K562 (cell line): Measurements from ENCODE around the gene MDC1. TPM values are rescaled to one million over a fixed set of nuclear protein-coding genes. Genes with fewer than 3 reads are reported as not detected.

Experiments
- ATAC-seq: fragments of 200-7000 bp; cut with Tn5 transposase; 3 replicates; pipeline ENCODE4 v1.9.1; 2020; ENCODE audit warnings: moderate library complexity
- BruUV-seq: library from RNA; stranded (reverse); fragments of 400-500 nt; replicated peaks from 2 replicates; lab custom pipeline; 2021; lab: Mats Ljungman, UMichigan
- CTCF ChIA-PET: fragments of 300-600 bp; formaldehyde crosslinking; extraction: SDS; loops from one replicate; lab custom pipeline; 2021; ENCODE audit warnings: low intra/inter-chr PET ratio; lab: Yijun Ruan, JAX
- POLR2A ChIA-PET: fragments of 300-600, 350-650 bp; sonication (Branson Sonifier 250); formaldehyde crosslinking; extraction: SDS; loops from one replicate; lab custom pipeline; 2021; ENCODE audit warnings: antibody characterized with exemption, inconsistent platforms; lab: Yijun Ruan, JAX
- DNase-seq, 4 experiments: peaks; one replicate each; pipeline versions ENCODE4 v3.0.0 to v3.0.0-alpha.2; 2011 to 2018; ENCODE audit warnings: low spot score in 3 of 4, mixed read lengths in 3 of 4; ENCODE audit errors: extremely low read depth in 1 of 4
- FAIRE-seq: peaks from 2 replicates; lab custom pipeline; 2011; peaks lifted over from hg19 to GRCh38; lab: Jason Lieb, UNC
- H2AFZ ChIP-seq: 2 replicates; pipeline ENCODE4 v1.6.0; 2011; ENCODE audit warnings: low read depth, low read length, control low read depth, inconsistent platforms
- H3K27ac ChIP-seq: fragments of 200-600 bp; 3 replicates; pipeline ENCODE4 v1.8.0; 2011; ENCODE audit warnings: low read depth, mild to moderate bottlenecking, control low read depth, inconsistent platforms, low read length, moderate library complexity, mixed read lengths; ENCODE audit errors: extremely low read depth
- H3K27me3 ChIP-seq, 2 experiments: fragments of 300-600 bp in 1 of 2; 2 replicates in 1 of 2; 3 replicates in 1 of 2; pipeline versions ENCODE4 v1.6.0 to v1.8.0; 2011; ENCODE audit warnings: inconsistent platforms in 2 of 2, low read length in 2 of 2, mild to moderate bottlenecking in 1 of 2, mixed read lengths in 1 of 2, moderate library complexity in 1 of 2; ENCODE audit not compliant: control insufficient read depth in 2 of 2, insufficient read depth in 2 of 2
- H3K36me3 ChIP-seq: fragments of 300-600 bp; 3 replicates; pipeline ENCODE4 v1.8.0; 2011; ENCODE audit warnings: mild to moderate bottlenecking, low read length, inconsistent platforms; ENCODE audit not compliant: control insufficient read depth, insufficient read depth
- H3K4me1 ChIP-seq, 2 experiments: fragments of 200-600 bp in 1 of 2; replicated peaks in 1 of 2; 2 replicates in 1 of 2; 3 replicates in 1 of 2; pipeline versions ENCODE4 v1.5.1 to v1.8.0; 2011; ENCODE audit warnings: inconsistent platforms in 2 of 2, low read length in 2 of 2, mild to moderate bottlenecking in 1 of 2, mixed read lengths in 1 of 2, moderate library complexity in 1 of 2; ENCODE audit not compliant: control insufficient read depth in 2 of 2, insufficient read depth in 2 of 2
- H3K4me2 ChIP-seq: 2 replicates; pipeline ENCODE4 v1.6.1; 2011; ENCODE audit warnings: low read length, control low read depth, inconsistent platforms, mixed read lengths; ENCODE audit not compliant: insufficient read depth
- H3K4me3 ChIP-seq: fragments of 200-600 bp; sonication (generic), shearing (Covaris generic); 2 replicates; pipeline ENCODE4 v1.5.1; 2016; ENCODE audit warnings: control low read depth, inconsistent platforms
- H3K79me2 ChIP-seq: fragments of 200-600 bp; 3 replicates; pipeline ENCODE4 v1.8.0; 2011; ENCODE audit warnings: low read length, inconsistent platforms; ENCODE audit not compliant: control insufficient read depth, insufficient read depth
- H3K9ac ChIP-seq, 2 experiments: 2 replicates each; pipeline versions ENCODE4 v1.6.0 to v1.6.1; 2011; ENCODE audit warnings: low read depth in 2 of 2, low read length in 2 of 2, control low read depth in 1 of 2, inconsistent platforms in 1 of 2, mild to moderate bottlenecking in 1 of 2, mixed read lengths in 1 of 2; ENCODE audit not compliant: insufficient read depth in 1 of 2
- H3K9me1 ChIP-seq: one replicate; pipeline ENCODE4 v1.6.0; 2011; ENCODE audit warnings: inconsistent platforms, mild to moderate bottlenecking, low read length, moderate library complexity; ENCODE audit not compliant: control insufficient read depth, insufficient read depth
- H3K9me3 ChIP-seq: replicated peaks from 2 replicates; pipeline ENCODE4 v1.5.1; 2011; ENCODE audit warnings: low read depth, low read length, inconsistent platforms; ENCODE audit not compliant: control insufficient read depth, insufficient read depth
- H4K20me1 ChIP-seq: replicated peaks from 2 replicates; pipeline ENCODE4 v1.6.1; 2011; ENCODE audit warnings: low read length, inconsistent platforms, mixed read lengths; ENCODE audit not compliant: control insufficient read depth, insufficient read depth
- ATF3 ChIP-seq, 2 experiments: fragments of 450-650 bp in 1 of 2; sonication (generic) in 1 of 2; formaldehyde crosslinking in 1 of 2; IDR thresholded peaks in 1 of 2; conservative IDR thresholded peaks in 1 of 2; 2 replicates each; pipeline versions ENCODE4 v1.6.1 to v1.8.1; 2016 to 2023; ENCODE audit warnings: mild to moderate bottlenecking in 2 of 2, moderate library complexity in 2 of 2, inconsistent platforms in 1 of 2, missing genetic modification reagents in 1 of 2
- HDAC2 ChIP-seq: fragments of 450-650 bp; IDR thresholded peaks from 2 replicates; pipeline ENCODE4 v1.6.1; 2016; ENCODE audit warnings: mild to moderate bottlenecking
- MLLT1 ChIP-seq, 2 experiments: fragments of 450-650 bp; IDR thresholded peaks; 2 replicates each; pipeline ENCODE4 v1.6.1; 2016
- MTA3 ChIP-seq: fragments of 450-650 bp; formaldehyde crosslinking; IDR thresholded peaks from 2 replicates; pipeline ENCODE4 v1.6.1; 2017; ENCODE audit warnings: mild to moderate bottlenecking, borderline replicate concordance
- NR1H2 ChIP-seq: sonication (generic); formaldehyde crosslinking; IDR thresholded peaks from 2 replicates; pipeline ENCODE4 v1.4.0; 2020; ENCODE audit warnings: mild to moderate bottlenecking, missing genetic modification reagents
- THRB ChIP-seq: fragments of 450-650 bp; formaldehyde crosslinking; conservative IDR thresholded peaks from 2 replicates; pipeline ENCODE4 v1.4.0; 2022; ENCODE audit warnings: mild to moderate bottlenecking, missing genetic modification characterization
- ZBTB40 ChIP-seq, 2 experiments: fragments of 450-650 bp in 1 of 2; sonication (generic) in 1 of 2; formaldehyde crosslinking in 1 of 2; IDR thresholded peaks; 2 replicates each; pipeline versions ENCODE4 v1.7.1 to v1.9.0; 2016 to 2022; ENCODE audit warnings: inconsistent platforms in 1 of 2, mild to moderate bottlenecking in 1 of 2, missing genetic modification reagents in 1 of 2
- WGBS: fragments of 100-300 bp; shearing (Covaris generic); methylation state at CpG from one replicate; pipeline ENCODE4 v1.1.6; 2016; ENCODE audit warnings: low coverage, mixed read lengths; ENCODE audit not compliant: insufficient coverage; ENCODE audit errors: missing lambda C conversion rate; 5-methylcytosine and 5-hydroxymethylcytosine counted together
- in situ Hi-C: fragments of 300-500 bp; cut with MboI; formaldehyde crosslinking; loops from 4 replicates; pipeline ENCODE4 v1.15.0; 2018; ENCODE audit warnings: inconsistent platforms, mixed read lengths
- intact Hi-C: fragments of 100-400 bp; cut with micrococcal nuclease; formaldehyde crosslinking; loops from 2 replicates; pipeline ENCODE4 v1.14.2; 2022
- polyA plus RNA-seq, 8 experiments: library from polyadenylated mRNA; depleted of rRNA in 4 of 8; stranded (reverse) in 5 of 8; unstranded in 3 of 8; fragments of >200 nt; fragmentation: Nextera tagmentation in 2 of 8; fragmentation: Illumina TruSeq in 1 of 8; extraction: Ambion mirVana in 2 of 8; extraction: Trizol in 1 of 8; gene quantifications; 2 replicates each; pipeline versions ENCODE4 v1.2.1 to v1.2.3, GENCODE V29; 2011 to 2014; ENCODE audit warnings: inconsistent platforms in 1 of 8, missing spikeins in 1 of 8
- total RNA-seq, 7 experiments: library from RNA; depleted of rRNA in 6 of 7; stranded (reverse); fragments of >200 nt in 6 of 7; fragmentation: Illumina TruSeq in 2 of 7; extraction: Trizol in 2 of 7; gene quantifications; 2 replicates each; pipeline versions ENCODE4 v1.2.1 to v1.2.3, GENCODE V29; 2011 to 2021; ENCODE audit warnings: low replicate concordance in 1 of 7

MDC1 gene
- total and polyA plus RNA-seq, 9 of the 15 experiments (the other 6 are each of a cell fraction or from before 2014, with no cell fraction given), result 8.2 to 114 (median 20.0) TPM

GRCh38 chr6:30683980-30684338 lies 33.1 kb downstream of the MDC1 start:
- 0% methylated on average over 2 of the region's 2 CpGs for WGBS
- Histone ChIP-seq H3K4me1 (peaks cover 53 to 92% of the 10 kb centered on the region in 2 experiments), H3K9me3 (no peaks in the 10 kb centered on the region), H4K20me1 (no peaks in the 10 kb centered on the region; the same call in 1 of the 2 replicates), H2AFZ (peak overlapping the region; percentile 25; the same call in 1 of the 2 replicates), H3K4me3 (peak overlapping the region; percentile 81), H3K4me2 (peak overlapping the region; percentile 97), H3K27ac (peak overlapping the region; percentile 88), H3K79me2 (peaks cover 94% of the 10 kb centered on the region), H3K9ac (peak overlapping the region; percentile 81 to 95), H3K9me1 (no peaks in the 10 kb centered on the region), H3K27me3 (no peaks in the 10 kb centered on the region), H3K36me3 (peaks cover 25% of the 10 kb centered on the region)
- CTCF ChIA-PET, result interaction anchor here (0.6 kb wide), 1 partner anchor 200 kb away, joined by 3 read pairs; no protein-coding TSS in a partner anchor
- POLR2A ChIA-PET, result interaction anchor here (0.9 to 7.0 kb wide), 4 partner anchors 36 to 69 kb away, joined by 3 to 118 read pairs (median 4); partner anchors contain the start of genes MDC1 and TUBB
- peak; percentile 23 for FAIRE-seq
- DNase-seq, result peak in 2 of 4 experiments; percentile 6 to 39
- BruUV-seq, result no TSS peak
- intact Hi-C loops (loop anchor here (5.0 to 10.0 kb wide), 2 partner anchors 131 to 403 kb away; no protein-coding TSS in a partner anchor), in situ Hi-C loops (no loop called here)
- ATAC-seq, result no peak
- TF ChIP-seq THRB (CRISPR knock-in tag) (0 out of 2 replicates have a peak, but pooled peaks have one; percentile 58), MTA3 (0 out of 2 replicates have a peak, but pooled peaks have one; percentile 12), MLLT1 (IDR thresholded peaks at IDR 0.05) (no peak; a peak in 2 of 4 replicates), ATF3 (IDR thresholded peaks at IDR 0.05) (no peak), ATF3 (CRISPR knock-in tag; conservative IDR thresholded peaks at IDR 0.05) (no peak), NR1H2 (CRISPR knock-in tag) (0 out of 2 replicates have a peak, but pooled peaks have one; percentile 42), ZBTB40 (IDR thresholded peaks at IDR 0.05) (peak; percentile 32; the same call in 1 of the 2 replicates), ZBTB40 (CRISPR knock-in tag; IDR thresholded peaks at IDR 0.05) (no peak), HDAC2 (no peak)
